ENCODE data around the gene MRPL1.
"Not testable (repeated sequence)": the region's sequence is repeated elsewhere in the genome, so short reads cannot be mapped to it uniquely, and the experiment has no call there.

Gene MRPL1

GRCh38 chr4:77963004-77963403 is 100.4 kb downstream of the MRPL1 start:
- DNase-seq (ENCODE audit: low read depth in 1 of 2, low spot score in 1 of 2): no peak

GRCh38 chr4:77973657-77974056 is 111.0 kb downstream of the MRPL1 start:
- not testable (repeated sequence) for DNase-seq (ENCODE audit: low read depth in 1 of 2, low spot score in 1 of 2)

- not testable (repeated sequence) for DNase-seq (ENCODE audit: low read depth in 1 of 2, low spot score in 1 of 2)
These were observed 120.4 kb downstream of the MRPL1 start for GRCh38 chr4:77982900-77983540.

- not testable (repeated sequence) for DNase-seq (ENCODE audit: low read depth in 1 of 2, low spot score in 1 of 2)
These were observed 121.1 kb downstream of the MRPL1 start for GRCh38 chr4:77983612-77984311.

- no peak for DNase-seq (ENCODE audit: low read depth in 1 of 2, low spot score in 1 of 2)
These were observed 127.3 kb downstream of the MRPL1 start for GRCh38 chr4:77989968-77990367.

DNA sequence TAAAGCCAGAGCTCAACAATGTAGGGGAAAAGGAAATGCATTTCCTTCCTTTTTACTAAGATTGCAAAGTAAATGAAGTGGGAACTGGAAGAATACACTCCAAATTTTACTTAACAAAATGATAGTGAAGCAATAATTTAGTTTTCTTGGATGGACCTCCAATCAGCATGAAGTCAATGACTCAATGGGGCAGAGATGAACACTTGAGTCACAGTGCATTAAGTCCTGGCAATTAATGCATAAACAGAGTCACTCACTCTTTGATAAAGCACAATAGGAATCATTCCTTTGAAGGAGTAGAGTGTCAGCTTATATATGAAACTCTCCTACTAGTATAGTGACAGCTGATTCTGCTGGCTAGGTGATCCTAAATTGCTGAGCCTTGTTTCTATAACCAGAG is 127.8 kb downstream of the MRPL1 start:
- DNase-seq (ENCODE audit: low read depth in 1 of 2, low spot score in 1 of 2): no peak

DNA sequence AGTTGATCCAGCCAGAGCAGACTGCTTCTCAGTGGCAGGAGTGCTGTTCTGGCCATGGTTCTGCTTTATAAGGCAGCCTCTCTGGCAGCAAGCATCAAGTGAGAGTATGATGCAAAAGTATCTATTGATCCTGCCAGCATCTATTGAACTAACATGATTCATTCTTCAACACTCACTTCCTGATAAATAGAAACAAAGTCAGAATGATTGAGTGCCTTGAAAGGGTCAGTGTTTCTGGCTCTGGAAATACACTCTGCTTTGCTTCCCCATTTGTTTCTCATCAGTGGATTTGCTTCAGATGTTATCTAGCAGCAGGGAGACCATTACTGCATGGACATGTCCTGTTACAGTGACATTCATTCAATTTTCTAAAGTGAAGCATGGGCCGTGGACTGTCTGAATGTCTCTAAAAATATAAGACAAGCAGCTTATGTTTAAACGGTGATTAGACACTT is 128.3 kb downstream of the MRPL1 start:
- DNase-seq (ENCODE audit: low read depth in 1 of 2, low spot score in 1 of 2): no peak

- DNase-seq (ENCODE audit: low read depth in 1 of 2, low spot score in 1 of 2): no peak
These were observed 130.0 kb downstream of the MRPL1 start for GRCh38 chr4:77992581-77992980.

DNA sequence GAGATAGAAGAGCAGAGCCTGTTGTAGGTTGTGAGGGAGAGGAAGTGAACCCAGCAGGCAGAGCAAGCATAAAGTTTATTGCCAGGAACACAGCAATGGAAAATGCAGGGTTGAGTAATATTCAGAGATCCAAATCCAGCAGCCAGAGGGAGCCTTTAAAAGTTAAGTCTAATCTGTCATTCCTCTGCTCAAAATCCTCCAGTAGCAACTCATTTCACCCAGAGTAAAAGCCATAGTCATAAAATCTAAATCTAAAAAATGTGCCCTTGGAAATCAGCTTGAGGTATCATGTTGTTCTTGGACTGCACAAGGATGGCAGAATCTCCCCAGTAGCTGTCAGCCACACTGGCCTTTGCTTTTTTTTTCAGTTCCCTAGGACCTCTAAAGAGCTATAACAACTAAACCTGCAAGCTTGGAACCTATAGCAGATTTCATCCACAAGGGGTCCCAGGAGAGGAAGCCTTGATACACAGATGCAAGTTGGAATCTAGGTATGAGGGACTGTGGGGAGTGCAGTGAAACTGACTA is 131.6 kb downstream of the MRPL1 start:
- no peak for DNase-seq (ENCODE audit: low read depth in 1 of 2, low spot score in 1 of 2)

- no peak for DNase-seq (ENCODE audit: low read depth in 1 of 2, low spot score in 1 of 2)
These were observed 133.4 kb downstream of the MRPL1 start for GRCh38 chr4:77996076-77996475.

GRCh38 chr4:78001531-78001930 is 138.9 kb downstream of the MRPL1 start:
- no peak for DNase-seq (ENCODE audit: low read depth in 1 of 2, low spot score in 1 of 2)

- no peak for DNase-seq (ENCODE audit: low read depth in 1 of 2, low spot score in 1 of 2)
These were observed 139.6 kb downstream of the MRPL1 start for GRCh38 chr4:78002260-78002659.

All from stimulated activated CD4-positive, alpha-beta T cell treated with anti-CD3 and anti-CD28 coated beads, Interleukin-15, amount 100 ng/mL, for 1 hour (primary cell).